Skeletal muscle tissue (tissue), 4 donors: ENCODE results near the gene PSAP. TPM values are rescaled to one million over a fixed set of nuclear protein-coding genes. Genes with fewer than 3 reads are reported as not detected.
A peak's percentile ranks its signal among the peaks of the same experiment; 100 is the strongest.

ENCODE experiments used
- H3K27ac ChIP-seq: one replicate; pipeline ENCODE4 v1.7.0; 2013; ENCODE audit warnings: mild to moderate bottlenecking, low read depth, low read length, inconsistent platforms
- H3K27me3 ChIP-seq, 3 donors: one replicate each; pipeline ENCODE4 v1.7.0; 2013; ENCODE audit warnings: low read length in 3 of 3; ENCODE audit not compliant: control insufficient read depth in 3 of 3, insufficient read depth in 3 of 3
- H3K36me3 ChIP-seq, 3 donors: one replicate each; pipeline ENCODE4 v1.7.0; 2013; ENCODE audit warnings: low read length in 3 of 3; ENCODE audit not compliant: control insufficient read depth in 3 of 3, insufficient read depth in 3 of 3
- H3K4me1 ChIP-seq, 3 donors: one replicate each; pipeline ENCODE4 v1.7.0; 2013; ENCODE audit warnings: low read length in 3 of 3, mild to moderate bottlenecking in 3 of 3; ENCODE audit not compliant: control insufficient read depth in 3 of 3, insufficient read depth in 3 of 3
- H3K4me3 ChIP-seq, 3 donors: one replicate each; pipeline ENCODE4 v1.7.0; 2013; ENCODE audit warnings: low read length in 3 of 3
- H3K9ac ChIP-seq, 3 donors: one replicate each; pipeline ENCODE4 v1.7.0; 2013; ENCODE audit warnings: low read length in 3 of 3, mild to moderate bottlenecking in 3 of 3, moderate library complexity in 2 of 3, low read depth in 1 of 3
- H3K9me3 ChIP-seq, 3 donors: one replicate each; pipeline ENCODE4 v1.7.0; 2013; ENCODE audit warnings: low read length in 3 of 3; ENCODE audit not compliant: control insufficient read depth in 3 of 3
- total RNA-seq: library from RNA; depleted of rRNA; stranded (reverse); fragments of >200 nt; gene quantifications from one replicate; pipeline ENCODE4 v1.2.3, GENCODE V29; 2014
- donor health status: Osteomylitis.

Gene PSAP
- total RNA-seq, 1 donor from 2014 or later: 369 TPM

- peak overlapping the region; percentile 49 for H3K27ac ChIP-seq
Observed at GRCh38 chr10:71845410-71846405, 5.3 kb downstream of the PSAP start.

GRCh38 chr10:71844695-71845094, 6.4 kb downstream of the PSAP start:
- H3K27me3 ChIP-seq: no peaks in the 10 kb centered on the region
- H3K4me1 ChIP-seq: peaks cover 72 to 81% (median 74%) of the 10 kb centered on the region in 3 donors
- no peak overlapping the region for H3K4me3 ChIP-seq
- H3K9me3 ChIP-seq: no peaks in the 10 kb centered on the region
- no peaks in the 10 kb centered on the region for H3K36me3 ChIP-seq
- peak overlapping the region; percentile 16 for H3K27ac ChIP-seq
- H3K9ac ChIP-seq: no peak overlapping the region

More at GRCh38 chr10:71845410-71846405, 5.3 kb downstream of the PSAP start:
- H3K27me3 ChIP-seq: no peaks in the 10 kb centered on the region
- H3K4me3 ChIP-seq: peak overlapping the region in 2 of 3 donors; percentile 4 to 22
- peak overlapping the region in 2 of 3 donors; percentile 16 to 50 for H3K9ac ChIP-seq
- H3K4me1 ChIP-seq: peaks cover 62 to 71% (median 66%) of the 10 kb centered on the region in 3 donors
- H3K9me3 ChIP-seq: no peaks in the 10 kb centered on the region
- H3K36me3 ChIP-seq: no peaks in the 10 kb centered on the region

GRCh38 chr10:71844084-71844483, 7.0 kb downstream of the PSAP start:
- H3K4me1 ChIP-seq: peaks cover 71 to 77% (median 77%) of the 10 kb centered on the region in 3 donors
- H3K9me3 ChIP-seq: no peaks in the 10 kb centered on the region
- no peaks in the 10 kb centered on the region for H3K27me3 ChIP-seq
- H3K9ac ChIP-seq: no peak overlapping the region
- H3K27ac ChIP-seq: peak overlapping the region; percentile 16
- H3K36me3 ChIP-seq: no peaks in the 10 kb centered on the region
- H3K4me3 ChIP-seq: no peak overlapping the region

- Histone ChIP-seq H3K27ac (peak overlapping the region; percentile 16), H3K36me3 (no peaks in the 10 kb centered on the region), H3K4me1 (peaks cover 73 to 79% (median 73%) of the 10 kb centered on the region in 3 donors), H3K4me3 (peak overlapping the region in 2 of 3 donors; percentile 13 to 31), H3K9me3 (no peaks in the 10 kb centered on the region), H3K9ac (no peak overlapping the region), H3K27me3 (no peaks in the 10 kb centered on the region)
Observed at GRCh38 chr10:71842856-71843686, 8.0 kb downstream of the PSAP start.

GRCh38 chr10:71842422-71842821, 8.6 kb downstream of the PSAP start:
- Histone ChIP-seq H3K9me3 (no peaks in the 10 kb centered on the region), H3K27ac (no peak overlapping the region), H3K4me3 (no peak overlapping the region), H3K27me3 (no peaks in the 10 kb centered on the region), H3K4me1 (peaks cover 73 to 79% (median 75%) of the 10 kb centered on the region in 3 donors), H3K36me3 (no peaks in the 10 kb centered on the region), H3K9ac (no peak overlapping the region)

GRCh38 chr10:71840958-71841335, 10.1 kb downstream of the PSAP start:
- Histone ChIP-seq H3K9ac (no peak overlapping the region), H3K9me3 (no peaks in the 10 kb centered on the region), H3K4me1 (peaks cover 76 to 84% (median 78%) of the 10 kb centered on the region in 3 donors), H3K4me3 (no peak overlapping the region), H3K27me3 (no peaks in the 10 kb centered on the region), H3K36me3 (no peaks in the 10 kb centered on the region), H3K27ac (no peak overlapping the region)

GRCh38 chr10:71840177-71840957, 10.7 kb downstream of the PSAP start:
- Histone ChIP-seq H3K9ac (no peak overlapping the region), H3K27ac (no peak overlapping the region), H3K36me3 (no peaks in the 10 kb centered on the region), H3K4me1 (peaks cover 73 to 84% (median 76%) of the 10 kb centered on the region in 3 donors), H3K4me3 (peak overlapping the region in 1 of 3 donors; percentile 7), H3K27me3 (no peaks in the 10 kb centered on the region), H3K9me3 (no peaks in the 10 kb centered on the region)

GRCh38 chr10:71838264-71839211, 12.5 kb downstream of the PSAP start:
- H3K4me3 ChIP-seq: peak overlapping the region in 1 of 3 donors; percentile 13
- peaks cover 63 to 86% (median 76%) of the 10 kb centered on the region in 3 donors for H3K4me1 ChIP-seq
- H3K27ac ChIP-seq: peak overlapping the region; percentile 84
- H3K36me3 ChIP-seq: peaks cover 4 to 8% (median 8%) of the 10 kb centered on the region in 3 donors
- no peaks in the 10 kb centered on the region for H3K27me3 ChIP-seq
- H3K9me3 ChIP-seq: no peaks in the 10 kb centered on the region
- H3K9ac ChIP-seq: peak overlapping the region in 1 of 3 donors; percentile 40
